HCT116 (cell line): ENCODE measurements around the gene AEBP1. TPM values are rescaled to one million over a fixed set of nuclear protein-coding genes. Genes with fewer than 3 reads are reported as not detected.

ENCODE experiments used
- ATAC-seq: fragments of 200-7000 bp; cut with Tn5 transposase; 2 replicates; pipeline ENCODE4 v1.9.1; 2020; ENCODE audit warnings: mild to moderate bottlenecking, moderate library complexity
- BruUV-seq: library from RNA; stranded (reverse); fragments of 400-500 nt; replicated peaks from 2 replicates; lab custom pipeline; 2021; lab: Mats Ljungman, UMichigan
- CTCF ChIA-PET: fragments of 300-600 bp; sonication (Branson Sonifier 250); formaldehyde crosslinking; loops from one replicate; lab custom pipeline; 2021; ENCODE audit warnings: antibody characterized with exemption; lab: Charles Lee
- POLR2A ChIA-PET: fragments of 300-600, 350-600 bp; sonication (Branson Sonifier 250); formaldehyde crosslinking; loops from one replicate; lab custom pipeline; 2021; ENCODE audit warnings: antibody characterized with exemption; lab: Charles Lee
- RAD21 ChIA-PET, 2 experiments: fragments of 300-600 bp; sonication (Branson Sonifier 250); formaldehyde crosslinking; loops; one replicate each; lab custom pipeline; 2023; ENCODE audit warnings: low total read pairs in 2 of 2; ENCODE audit not compliant: uncharacterized antibody in 2 of 2, unreplicated experiment in 2 of 2, low non-redundant PET in 1 of 2; lab: Charles Lee
- DNase-seq: peaks from one replicate; pipeline ENCODE4 v3.0.0-alpha.2; 2010; ENCODE audit warnings: low read depth, low spot score
- H2AFZ ChIP-seq: fragments of 200-600 bp; shearing (Covaris generic), sonication (generic); 2 replicates; pipeline ENCODE4 v1.6.1; 2017; ENCODE audit warnings: low read depth, mixed run types, mixed read lengths, antibody characterized with exemption, low read length; ENCODE audit not compliant: poor library complexity, severe bottlenecking
- H3K27ac ChIP-seq: 2 replicates; pipeline ENCODE4 v1.5.1; 2012; ENCODE audit warnings: low read depth, low read length
- H3K27me3 ChIP-seq: fragments of 200-600 bp; sonication (generic); 2 replicates; pipeline ENCODE4 v1.6.1; 2016; ENCODE audit warnings: mixed run types, low read length, mixed read lengths; ENCODE audit not compliant: insufficient read depth
- H3K36me3 ChIP-seq, 2 experiments: fragments of 200-500 bp in 1 of 2; fragments of 200-600 bp in 1 of 2; sonication (Bioruptor generic) in 1 of 2; sonication (generic) in 1 of 2; 2 replicates each; pipeline versions ENCODE4 v1.5.1 to v1.6.1; 2014 to 2016; ENCODE audit warnings: low read length in 2 of 2, inconsistent platforms in 1 of 2, mixed read lengths in 1 of 2, mixed run types in 1 of 2; ENCODE audit not compliant: insufficient read depth in 2 of 2, control insufficient read depth in 1 of 2
- H3K4me1 ChIP-seq, 2 experiments: fragments of 200-600 bp in 1 of 2; sonication (generic) in 1 of 2; 2 replicates each; pipeline versions ENCODE4 v1.5.1 to v1.6.1; 2012 to 2017; ENCODE audit warnings: low read length in 2 of 2, inconsistent platforms in 1 of 2, mild to moderate bottlenecking in 1 of 2, mixed read lengths in 1 of 2, mixed run types in 1 of 2, moderate library complexity in 1 of 2; ENCODE audit not compliant: insufficient read depth in 2 of 2, control insufficient read depth in 1 of 2
- H3K4me2 ChIP-seq: fragments of 200-600 bp; sonication (generic); 2 replicates; pipeline ENCODE4 v1.6.1; 2017; ENCODE audit warnings: mixed run types, low read length, mixed read lengths
- H3K4me3 ChIP-seq, 2 experiments: fragments of 200-600 bp in 1 of 2; sonication (generic) in 1 of 2; replicated peaks in 1 of 2; 2 replicates each; pipeline ENCODE4 v1.5.1; 2011 to 2016; ENCODE audit warnings: low read length in 2 of 2, control low read depth in 1 of 2, low read depth in 1 of 2, mild to moderate bottlenecking in 1 of 2, mixed read lengths in 1 of 2, mixed run types in 1 of 2
- H3K79me2 ChIP-seq: fragments of 200-600 bp; sonication (generic); 2 replicates; pipeline ENCODE4 v1.6.1; 2017; ENCODE audit warnings: mild to moderate bottlenecking, mixed run types, low read length, moderate library complexity, mixed read lengths; ENCODE audit not compliant: insufficient read depth
- H3K9ac ChIP-seq: fragments of 200-600 bp; sonication (generic); 2 replicates; pipeline ENCODE4 v1.6.1; 2016; ENCODE audit warnings: low read length, mixed read lengths
- H3K9me2 ChIP-seq: fragments of 200-600 bp; sonication (generic), shearing (Covaris generic); 2 replicates; pipeline ENCODE4 v1.6.1; 2017; ENCODE audit warnings: mixed run types, mild to moderate bottlenecking, moderate library complexity; ENCODE audit not compliant: insufficient read depth
- H3K9me3 ChIP-seq, 2 experiments: fragments of 200-500 bp in 1 of 2; fragments of 200-600 bp in 1 of 2; sonication (Bioruptor generic) in 1 of 2; sonication (generic) in 1 of 2; 2 replicates each; pipeline ENCODE4 v1.6.1; 2014 to 2017; ENCODE audit warnings: low read length in 2 of 2, mixed read lengths in 2 of 2, inconsistent platforms in 1 of 2, low read depth in 1 of 2, mild to moderate bottlenecking in 1 of 2, mixed run types in 1 of 2, moderate library complexity in 1 of 2; ENCODE audit not compliant: control insufficient read depth in 1 of 2, insufficient read depth in 1 of 2
- H4K20me1 ChIP-seq: fragments of 200-600 bp; sonication (generic), shearing (Covaris generic); 2 replicates; pipeline ENCODE4 v1.6.1; 2017; ENCODE audit warnings: mixed run types, mild to moderate bottlenecking, moderate library complexity; ENCODE audit not compliant: insufficient read depth
- CBX3 ChIP-seq: IDR thresholded peaks from 2 replicates; pipeline ENCODE4 v1.6.1; 2012; ENCODE audit warnings: low read depth
- JUND ChIP-seq: IDR thresholded peaks from 2 replicates; pipeline ENCODE4 v1.6.1; 2012
- MAX ChIP-seq: IDR thresholded peaks from 2 replicates; pipeline ENCODE4 v1.6.1; 2012
- REST ChIP-seq: IDR thresholded peaks from 2 replicates; pipeline ENCODE4 v1.6.1; 2012; ENCODE audit warnings: low read depth
- SRF ChIP-seq: IDR thresholded peaks from 2 replicates; pipeline ENCODE4 v1.6.1; 2012; ENCODE audit warnings: low read depth
- intact Hi-C: fragments of 100-400 bp; cut with micrococcal nuclease; formaldehyde crosslinking; loops from 2 replicates; pipeline ENCODE4 v1.10.0; 2022
- total RNA-seq: library from RNA; stranded (reverse); gene quantifications from one replicate; pipeline ENCODE4 v1.2.1, GENCODE V29; 2021; ENCODE audit not compliant: unreplicated experiment

The AEBP1 gene
- total RNA-seq, 1 experiment from 2014 or later: 0.49 TPM

GRCh38 chr7:44158096-44158872, 54.1 kb downstream of the AEBP1 start:
- DNase-seq (no peak), ATAC-seq (no peak)
- no TSS peak for BruUV-seq
- RAD21 ChIA-PET: no interaction called here
- no peak overlapping the region for H2AFZ ChIP-seq
- CTCF ChIA-PET: no interaction called here
- TF ChIP-seq JUND: no peak
- no peak for TF ChIP-seq MAX
- H3K27ac ChIP-seq: no peak overlapping the region
- no peaks in the 10 kb centered on the region for H3K4me1 ChIP-seq
- H3K36me3 ChIP-seq: no peaks in the 10 kb centered on the region
- no peak overlapping the region for H3K4me3 ChIP-seq
- intact Hi-C loops: no loop called here
- no peaks in the 10 kb centered on the region for H3K79me2 ChIP-seq
- POLR2A ChIA-PET: no interaction called here
- no peak overlapping the region for H3K9ac ChIP-seq
- H3K9me3 ChIP-seq: no peaks in the 10 kb centered on the region
- H4K20me1 ChIP-seq: no peaks in the 10 kb centered on the region
- H3K4me2 ChIP-seq: no peak overlapping the region
- H3K27me3 ChIP-seq: no peaks in the 10 kb centered on the region
- H3K9me2 ChIP-seq: no peaks in the 10 kb centered on the region

- ATAC-seq: no peak
- RAD21 ChIA-PET: no interaction called here
- CTCF ChIA-PET: no interaction called here
These were observed 54.9 kb downstream of the AEBP1 start for GRCh38 chr7:44158873-44159631.

More at GRCh38 chr7:44158873-44159631, 54.9 kb downstream of the AEBP1 start:
- H3K9ac ChIP-seq: no peak overlapping the region
- DNase-seq: no peak
- BruUV-seq: no TSS peak
- H3K27ac ChIP-seq: no peak overlapping the region
- H2AFZ ChIP-seq: no peak overlapping the region
- no peaks in the 10 kb centered on the region for H3K27me3 ChIP-seq
- intact Hi-C loops: no loop called here
- no peaks in the 10 kb centered on the region for H3K9me2 ChIP-seq
- TF ChIP-seq REST (no peak), SRF (no peak), MAX (no peak), CBX3 (no peak)
- no peaks in the 10 kb centered on the region for H3K79me2 ChIP-seq
- no peak overlapping the region for H3K4me2 ChIP-seq
- H3K4me1 ChIP-seq: peaks cover 0 to 3% of the 10 kb centered on the region in 2 experiments; a peak in 1 of 4 replicates
- no peak overlapping the region for H3K4me3 ChIP-seq
- POLR2A ChIA-PET: no interaction called here
- H3K36me3 ChIP-seq: no peaks in the 10 kb centered on the region
- H4K20me1 ChIP-seq: no peaks in the 10 kb centered on the region
- H3K9me3 ChIP-seq: no peaks in the 10 kb centered on the region
